Stimulated activated memory B cell treated with anti-CD40 and anti-IgM and Interleukin-4, amounts not matched to agents 10 μg/mL and 1 μg/mL and 100 μg/mL, for 72 hours (primary cell): ENCODE measurements around the gene TAS2R31.
A peak's percentile ranks its signal among the peaks of the same experiment; 100 is the strongest.
"Not testable (repeated sequence)": the region's sequence is repeated elsewhere in the genome, so short reads cannot be mapped to it uniquely, and the experiment has no call there.

Source experiments
- ATAC-seq: fragments of 150-1000 bp; cut with Tn5 transposase; 2 replicates; pipeline ENCODE4 v1.10.0; 2021
- H3K27ac Mint-ChIP-seq: one replicate; pipeline ENCODE4 v1.8.0; 2022; ENCODE audit warnings: mild to moderate bottlenecking, mixed read lengths
- H3K27me3 Mint-ChIP-seq: one replicate; pipeline ENCODE4 v1.8.0; 2022; ENCODE audit warnings: mixed read lengths
- H3K36me3 Mint-ChIP-seq: one replicate; pipeline ENCODE4 v1.8.0; 2022; ENCODE audit warnings: mixed read lengths
- H3K4me1 Mint-ChIP-seq: one replicate; pipeline ENCODE4 v1.8.0; 2022; ENCODE audit warnings: mixed read lengths
- H3K4me3 Mint-ChIP-seq: one replicate; pipeline ENCODE4 v1.8.0; 2022; ENCODE audit warnings: mild to moderate bottlenecking, moderate library complexity, mixed read lengths
- H3K9me3 Mint-ChIP-seq: one replicate; pipeline ENCODE4 v1.8.0; 2022; ENCODE audit warnings: mixed read lengths

Gene TAS2R31

GRCh38 chr12:11031307-11031706 is at the start of gene TAS2R31:
Gene TAS2R31, minus strand, starts transcription at chr12:11031407. Its CDS starts 72 bp downstream, at chr12:11031335.
- ATAC-seq = no peak
- Mint-ChIP-seq H3K4me1 (no peaks in the 10 kb centered on the region), H3K4me3 (no peak within 1 kb of the TSS), H3K27me3 (no peaks in the 10 kb centered on the region), H3K27ac (no peak within 1 kb of the TSS), H3K36me3 (peaks cover 53% of the 10 kb centered on the region), H3K9me3 (no peaks in the 10 kb centered on the region)

- H3K4me1 Mint-ChIP-seq = peaks cover 5% of the 10 kb centered on the region
- no peak overlapping the region for H3K4me3 Mint-ChIP-seq
- H3K9me3 Mint-ChIP-seq = peaks cover 3% of the 10 kb centered on the region
- H3K36me3 Mint-ChIP-seq = peaks cover 13% of the 10 kb centered on the region
- no peak for ATAC-seq
- H3K27me3 Mint-ChIP-seq = no peaks in the 10 kb centered on the region
- no peak overlapping the region for H3K27ac Mint-ChIP-seq
Observed at GRCh38 chr12:11078246-11078645, 47.0 kb upstream of the TAS2R31 start.

- H3K36me3 Mint-ChIP-seq = peaks cover 12% of the 10 kb centered on the region
- no peaks in the 10 kb centered on the region for H3K9me3 Mint-ChIP-seq
- H3K27me3 Mint-ChIP-seq = no peaks in the 10 kb centered on the region
- ATAC-seq = no peak
- peaks cover 12% of the 10 kb centered on the region for H3K4me1 Mint-ChIP-seq
- no peak overlapping the region for H3K27ac Mint-ChIP-seq
- no peak overlapping the region for H3K4me3 Mint-ChIP-seq
Observed at GRCh38 chr12:11075642-11076041, 44.4 kb upstream of the TAS2R31 start.

GRCh38 chr12:11071414-11071813 is 40.2 kb upstream of the TAS2R31 start:
- Mint-ChIP-seq H3K4me3 (no peak overlapping the region), H3K27me3 (no peaks in the 10 kb centered on the region), H3K27ac (no peak overlapping the region), H3K9me3 (no peaks in the 10 kb centered on the region), H3K4me1 (peaks cover 23% of the 10 kb centered on the region), H3K36me3 (peaks cover 30% of the 10 kb centered on the region)
- no peak for ATAC-seq

GRCh38 chr12:11070999-11071398 is 39.8 kb upstream of the TAS2R31 start:
- no peak overlapping the region for H3K4me3 Mint-ChIP-seq
- ATAC-seq = no peak

GRCh38 chr12:11069854-11070365 is 38.7 kb upstream of the TAS2R31 start:
- H3K4me3 Mint-ChIP-seq = no peak overlapping the region
- H3K27me3 Mint-ChIP-seq = no peaks in the 10 kb centered on the region
- no peak overlapping the region for H3K27ac Mint-ChIP-seq
- no peak for ATAC-seq
- peaks cover 2% of the 10 kb centered on the region for H3K9me3 Mint-ChIP-seq
- H3K4me1 Mint-ChIP-seq = peaks cover 23% of the 10 kb centered on the region
- H3K36me3 Mint-ChIP-seq = peaks cover 37% of the 10 kb centered on the region

More at GRCh38 chr12:11070999-11071398, 39.8 kb upstream of the TAS2R31 start:
- Mint-ChIP-seq H3K9me3 (no peaks in the 10 kb centered on the region), H3K27me3 (no peaks in the 10 kb centered on the region), H3K4me1 (peaks cover 23% of the 10 kb centered on the region), H3K27ac (no peak overlapping the region), H3K36me3 (peaks cover 30% of the 10 kb centered on the region)

GRCh38 chr12:11067514-11067913 is 36.3 kb upstream of the TAS2R31 start:
- H3K4me1 Mint-ChIP-seq = peaks cover 23% of the 10 kb centered on the region
- H3K27me3 Mint-ChIP-seq = no peaks in the 10 kb centered on the region
- peaks cover 2% of the 10 kb centered on the region for H3K9me3 Mint-ChIP-seq
- peaks cover 31% of the 10 kb centered on the region for H3K36me3 Mint-ChIP-seq
- ATAC-seq = no peak
- H3K27ac Mint-ChIP-seq = no peak overlapping the region
- H3K4me3 Mint-ChIP-seq = no peak overlapping the region

GRCh38 chr12:11062194-11062593 is 31.0 kb upstream of the TAS2R31 start, which contains the start of gene TAS2R46:
Gene TAS2R46, minus strand, starts transcription at chr12:11062294. Its CDS starts 0 bp downstream, at chr12:11062294.
- not testable (repeated sequence) for H3K4me3 Mint-ChIP-seq, H3K27ac Mint-ChIP-seq, H3K27me3 Mint-ChIP-seq, H3K9me3 Mint-ChIP-seq, ATAC-seq
- Mint-ChIP-seq H3K4me1 (peaks cover 13% of the 10 kb centered on the region), H3K36me3 (peaks cover 13% of the 10 kb centered on the region)

- ATAC-seq = no peak
- peaks cover 19% of the 10 kb centered on the region for H3K36me3 Mint-ChIP-seq
- peaks cover 3% of the 10 kb centered on the region for H3K9me3 Mint-ChIP-seq
- peaks cover 13% of the 10 kb centered on the region for H3K4me1 Mint-ChIP-seq
- no peak overlapping the region for H3K27ac Mint-ChIP-seq
- H3K27me3 Mint-ChIP-seq = no peaks in the 10 kb centered on the region
- H3K4me3 Mint-ChIP-seq = no peak overlapping the region
Observed at GRCh38 chr12:11059784-11060183, 28.6 kb upstream of the TAS2R31 start.

- no peak for ATAC-seq
Observed at GRCh38 chr12:11059041-11059440, 27.8 kb upstream of the TAS2R31 start.

GRCh38 chr12:11055306-11055705 is 24.1 kb upstream of the TAS2R31 start:
- Mint-ChIP-seq H3K4me3 (no peak overlapping the region), H3K4me1 (no peaks in the 10 kb centered on the region), H3K9me3 (peaks cover 10% of the 10 kb centered on the region), H3K27me3 (no peaks in the 10 kb centered on the region), H3K27ac (no peak overlapping the region), H3K36me3 (peaks cover 32% of the 10 kb centered on the region)
- no peak for ATAC-seq

More at GRCh38 chr12:11059041-11059440, 27.8 kb upstream of the TAS2R31 start:
- Mint-ChIP-seq H3K36me3 (peaks cover 19% of the 10 kb centered on the region), H3K9me3 (peaks cover 3% of the 10 kb centered on the region), H3K27ac (no peak overlapping the region), H3K27me3 (no peaks in the 10 kb centered on the region), H3K4me3 (no peak overlapping the region), H3K4me1 (peaks cover 7% of the 10 kb centered on the region)

- not testable (repeated sequence) for H3K27me3 Mint-ChIP-seq, H3K4me1 Mint-ChIP-seq, H3K9me3 Mint-ChIP-seq, H3K27ac Mint-ChIP-seq, H3K4me3 Mint-ChIP-seq, ATAC-seq
- peaks cover 57% of the 10 kb centered on the region for H3K36me3 Mint-ChIP-seq
Observed at GRCh38 chr12:11049806-11050531, 18.8 kb upstream of the TAS2R31 start.

GRCh38 chr12:11041366-11041765 is 10.2 kb upstream of the TAS2R31 start:
- H3K4me1 Mint-ChIP-seq, H3K27me3 Mint-ChIP-seq, H3K9me3 Mint-ChIP-seq, H3K4me3 Mint-ChIP-seq, ATAC-seq, H3K27ac Mint-ChIP-seq: not testable (repeated sequence)
- H3K36me3 Mint-ChIP-seq = peaks cover 61% of the 10 kb centered on the region

GRCh38 chr12:11040162-11040561 is 9.0 kb upstream of the TAS2R31 start:
- Mint-ChIP-seq H3K4me3 (no peak overlapping the region), H3K27ac (no peak overlapping the region), H3K4me1 (peaks cover 4% of the 10 kb centered on the region), H3K27me3 (no peaks in the 10 kb centered on the region), H3K9me3 (peaks cover 2% of the 10 kb centered on the region), H3K36me3 (peaks cover 64% of the 10 kb centered on the region)
- no peak for ATAC-seq

- Mint-ChIP-seq H3K4me3 (no peak overlapping the region), H3K36me3 (peaks cover 58% of the 10 kb centered on the region), H3K27me3 (no peaks in the 10 kb centered on the region), H3K27ac (no peak overlapping the region), H3K9me3 (no peaks in the 10 kb centered on the region), H3K4me1 (peaks cover 4% of the 10 kb centered on the region)
- no peak for ATAC-seq
Observed at GRCh38 chr12:11039171-11039570, 8.0 kb upstream of the TAS2R31 start.

GRCh38 chr12:11033959-11034358 is 2.8 kb upstream of the TAS2R31 start:
- not testable (repeated sequence) for H3K4me3 Mint-ChIP-seq, H3K4me1 Mint-ChIP-seq, H3K9me3 Mint-ChIP-seq, H3K27me3 Mint-ChIP-seq, H3K27ac Mint-ChIP-seq
- ATAC-seq = peak; percentile 58
- peaks cover 48% of the 10 kb centered on the region for H3K36me3 Mint-ChIP-seq
